H4 (cell line): Measurements from ENCODE around the gene NKD1. TPM values are rescaled to one million over a fixed set of nuclear protein-coding genes. Genes with fewer than 3 reads are reported as not detected.

ENCODE experiments used
- DNase-seq: peaks from one replicate; pipeline ENCODE4 v3.0.0-alpha.2; 2015; ENCODE audit warnings: low spot score
- total RNA-seq: library from RNA; depleted of rRNA; stranded (reverse); fragments of >200 nt; shearing (Covaris generic); gene quantifications from 2 replicates; pipeline ENCODE4 v1.2.3, GENCODE V29; 2014

Gene NKD1
- total RNA-seq, 1 experiment from 2014 or later, result 0.21 TPM

- DNase-seq, result no peak
These were observed 125.5 kb downstream of the NKD1 start for GRCh38 chr16:50673496-50674275.

GRCh38 chr16:50674831-50675230 is 126.6 kb downstream of the NKD1 start:
- peak; percentile 38 for DNase-seq

GRCh38 chr16:50675686-50676610 is 127.8 kb downstream of the NKD1 start:
- no peak for DNase-seq

GRCh38 chr16:50676684-50677225 is 128.6 kb downstream of the NKD1 start:
- DNase-seq, result no peak

- no peak for DNase-seq
These were observed 129.2 kb downstream of the NKD1 start for GRCh38 chr16:50677351-50677750.

- no peak for DNase-seq
These were observed 130.3 kb downstream of the NKD1 start for GRCh38 chr16:50678531-50678930.

- no peak for DNase-seq
These were observed 131.1 kb downstream of the NKD1 start for GRCh38 chr16:50679266-50679665.

- DNase-seq, result no peak
These were observed 131.7 kb downstream of the NKD1 start for GRCh38 chr16:50679676-50680555.

GRCh38 chr16:50680556-50680893 is 132.3 kb downstream of the NKD1 start:
- no peak for DNase-seq

- no peak for DNase-seq
These were observed 133.1 kb downstream of the NKD1 start, which contains the start of gene SNX20 for GRCh38 chr16:50681021-50681885. Gene SNX20 (minus strand): TSS chr16:50681312. CDS start chr16:50677526, 3,786 bp downstream.

GRCh38 chr16:50683689-50684374 is 135.6 kb downstream of the NKD1 start:
- no peak for DNase-seq

- no peak for DNase-seq
These were observed 136.7 kb downstream of the NKD1 start for GRCh38 chr16:50684823-50685461.

- DNase-seq, result no peak
These were observed 137.4 kb downstream of the NKD1 start for GRCh38 chr16:50685462-50686063.

GRCh38 chr16:50688083-50688482 is 139.9 kb downstream of the NKD1 start:
- DNase-seq, result no peak

- DNase-seq, result no peak
These were observed 140.7 kb downstream of the NKD1 start for GRCh38 chr16:50688867-50689266.

- no peak for DNase-seq
These were observed 142.0 kb downstream of the NKD1 start for GRCh38 chr16:50690177-50690576.

- DNase-seq, result no peak
These were observed 144.4 kb downstream of the NKD1 start for GRCh38 chr16:50692644-50692998.

- DNase-seq, result no peak
These were observed 145.0 kb downstream of the NKD1 start, which contains the start of gene NOD2 for GRCh38 chr16:50692999-50693781. Gene NOD2 (plus strand): TSS chr16:50693606. CDS start chr16:50699496, 5,890 bp downstream.
